GM19023 (cell line): ENCODE data around the gene AVP.
"Not testable (repeated sequence)": the region's sequence is repeated elsewhere in the genome, so short reads cannot be mapped to it uniquely, and the experiment has no call there.

Experiments used
- ATAC-seq: cut with Tn5 transposase; IDR thresholded peaks from one replicate; pipeline ENCODE4 v1.9.1; 2021; ENCODE audit warnings: mild to moderate bottlenecking, moderate library complexity; ENCODE audit not compliant: unreplicated experiment

Gene AVP

DNA sequence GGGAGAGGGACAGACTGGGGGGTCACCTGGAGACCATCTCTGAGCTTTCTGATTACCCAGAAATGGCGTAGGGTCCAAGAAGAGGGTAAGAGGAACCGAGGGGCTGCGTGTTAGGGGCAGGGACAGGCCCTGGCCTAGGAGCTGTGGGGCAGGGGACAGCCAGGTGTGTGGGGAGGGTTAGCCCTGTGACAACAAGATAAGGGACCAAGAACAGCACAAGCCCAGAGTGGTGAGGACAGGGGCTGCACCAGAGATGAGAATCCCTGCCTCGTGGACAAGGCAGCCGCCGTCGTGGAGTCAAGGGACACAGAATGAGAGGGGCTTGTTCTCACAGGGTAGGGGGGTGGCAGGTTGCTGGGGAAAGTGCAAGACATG is 449 bp upstream of the AVP start:
- ATAC-seq = no peak

DNA sequence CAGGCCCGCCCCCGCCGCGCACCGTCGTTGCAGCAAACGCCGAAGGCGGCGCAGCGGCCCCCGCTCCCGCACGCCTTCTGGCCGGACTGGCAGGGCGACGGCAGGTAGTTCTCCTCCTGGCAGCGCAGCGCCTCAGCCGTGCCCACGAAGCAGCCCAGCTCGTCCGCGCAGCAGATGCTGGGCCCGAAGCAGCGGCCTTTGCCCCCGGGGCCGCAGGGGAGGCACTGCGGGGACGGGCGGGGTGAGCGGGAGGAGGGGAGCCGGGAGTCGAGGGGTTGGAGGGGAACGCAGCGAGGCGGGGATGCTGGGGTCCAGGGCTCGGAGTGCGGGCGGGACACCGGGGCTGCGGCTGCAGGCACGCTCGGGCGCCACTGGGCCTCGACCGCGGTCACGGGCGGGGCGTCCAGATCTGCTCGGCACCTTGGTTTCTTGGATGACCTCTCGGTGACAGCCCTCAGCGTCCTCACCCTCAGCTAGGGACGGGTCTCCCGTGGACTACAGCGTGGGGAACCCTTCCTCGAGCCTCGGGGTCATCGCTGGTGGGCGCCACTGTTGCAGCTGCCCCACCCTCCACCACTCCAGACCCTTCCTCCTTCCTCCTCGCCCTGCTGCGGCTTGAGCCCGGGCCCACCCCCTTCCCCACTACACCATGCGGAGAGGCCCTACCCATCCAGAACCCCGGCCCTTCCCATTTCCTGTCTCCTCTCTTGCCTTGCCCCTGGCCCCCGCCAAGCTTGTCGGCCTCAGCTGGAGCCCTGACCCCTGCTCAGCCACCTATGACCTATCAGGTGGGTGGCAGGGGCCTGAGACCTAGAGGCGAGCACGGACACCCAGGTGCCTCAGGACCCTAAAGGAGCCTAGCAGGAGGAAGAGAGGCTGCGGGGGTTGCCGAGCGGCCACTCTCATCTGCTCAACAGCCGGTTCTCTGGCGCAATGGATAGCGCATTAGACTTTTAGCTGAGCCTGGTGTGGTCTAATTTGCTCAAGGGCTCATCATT is 1.3 kb downstream of the AVP start:
- no peak for ATAC-seq

- ATAC-seq = no peak
Measured at GRCh38 chr20:3082306-3082951, 2.1 kb downstream of the AVP start.

DNA sequence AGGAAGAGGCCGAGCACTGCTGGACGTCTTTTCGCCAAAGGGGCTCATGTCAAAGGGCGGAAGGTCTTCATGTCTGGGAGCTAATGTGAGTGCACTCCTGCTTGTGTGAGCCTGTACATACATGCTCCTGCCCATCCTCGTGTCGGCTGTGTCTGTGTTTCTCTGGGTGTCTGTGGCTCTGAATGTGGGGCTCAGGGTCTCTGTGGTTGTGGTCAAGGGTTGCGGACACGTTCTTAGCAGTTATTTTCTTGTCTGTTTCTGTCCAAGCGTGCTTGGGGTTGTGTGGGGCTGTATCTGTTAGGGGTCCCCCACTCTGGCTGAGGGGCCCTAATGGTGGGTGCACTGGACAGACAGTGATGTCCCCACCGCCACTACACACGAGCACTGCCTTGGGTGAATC is 2.9 kb downstream of the AVP start:
- ATAC-seq = no peak

DNA sequence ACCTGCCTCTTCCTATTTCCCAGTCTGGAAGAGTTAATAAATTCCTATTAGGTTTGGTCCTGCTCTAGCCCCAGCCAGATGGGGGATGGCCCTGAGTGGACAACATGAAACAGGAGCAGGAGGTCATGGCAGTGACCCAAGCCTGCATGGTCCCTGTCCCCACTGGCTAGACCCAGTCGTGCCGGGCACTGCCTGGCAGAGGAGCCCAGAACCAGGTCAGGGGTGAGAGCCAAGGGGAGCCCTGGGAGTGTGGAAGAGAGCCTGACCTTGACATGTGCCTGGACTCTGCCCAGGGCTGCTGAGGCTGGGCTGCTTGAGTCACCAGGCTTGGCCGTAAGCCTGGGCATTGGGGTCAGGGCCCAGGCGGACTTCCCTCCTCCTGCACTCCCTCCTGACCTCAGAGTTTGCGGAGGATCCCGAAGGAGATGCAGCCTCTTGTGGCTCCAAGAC is 3.6 kb downstream of the AVP start:
- ATAC-seq = no peak

GRCh38 chr20:3077618-3078134 is 6.8 kb downstream of the AVP start:
- no peak for ATAC-seq

GRCh38 chr20:3075315-3075714 is 9.2 kb downstream of the AVP start:
- ATAC-seq = not testable (repeated sequence)

GRCh38 chr20:3074812-3075211 is 9.7 kb downstream of the AVP start:
- no peak for ATAC-seq

DNA sequence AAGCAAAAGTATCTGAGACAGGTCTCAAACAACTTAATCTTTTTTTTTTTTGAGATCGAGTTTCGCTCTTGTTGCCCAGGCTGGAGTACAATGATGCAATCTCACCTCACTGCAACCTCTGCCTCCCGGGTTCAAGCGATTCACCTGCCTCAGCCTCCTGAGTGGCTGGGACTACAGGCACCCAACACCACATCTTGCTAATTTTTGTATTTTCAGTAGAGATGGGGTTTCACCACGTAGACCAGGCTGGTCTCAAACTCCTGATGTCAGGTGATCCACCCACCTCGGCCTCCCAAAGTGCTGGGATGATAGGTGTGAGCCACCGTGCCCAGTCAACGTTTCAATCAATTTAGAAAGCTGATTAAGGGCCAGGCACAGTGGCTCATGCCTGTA is 11.3 kb downstream of the AVP start:
- not testable (repeated sequence) for ATAC-seq

GRCh38 chr20:3072530-3073250 is 11.8 kb downstream of the AVP start:
- ATAC-seq = no peak

DNA sequence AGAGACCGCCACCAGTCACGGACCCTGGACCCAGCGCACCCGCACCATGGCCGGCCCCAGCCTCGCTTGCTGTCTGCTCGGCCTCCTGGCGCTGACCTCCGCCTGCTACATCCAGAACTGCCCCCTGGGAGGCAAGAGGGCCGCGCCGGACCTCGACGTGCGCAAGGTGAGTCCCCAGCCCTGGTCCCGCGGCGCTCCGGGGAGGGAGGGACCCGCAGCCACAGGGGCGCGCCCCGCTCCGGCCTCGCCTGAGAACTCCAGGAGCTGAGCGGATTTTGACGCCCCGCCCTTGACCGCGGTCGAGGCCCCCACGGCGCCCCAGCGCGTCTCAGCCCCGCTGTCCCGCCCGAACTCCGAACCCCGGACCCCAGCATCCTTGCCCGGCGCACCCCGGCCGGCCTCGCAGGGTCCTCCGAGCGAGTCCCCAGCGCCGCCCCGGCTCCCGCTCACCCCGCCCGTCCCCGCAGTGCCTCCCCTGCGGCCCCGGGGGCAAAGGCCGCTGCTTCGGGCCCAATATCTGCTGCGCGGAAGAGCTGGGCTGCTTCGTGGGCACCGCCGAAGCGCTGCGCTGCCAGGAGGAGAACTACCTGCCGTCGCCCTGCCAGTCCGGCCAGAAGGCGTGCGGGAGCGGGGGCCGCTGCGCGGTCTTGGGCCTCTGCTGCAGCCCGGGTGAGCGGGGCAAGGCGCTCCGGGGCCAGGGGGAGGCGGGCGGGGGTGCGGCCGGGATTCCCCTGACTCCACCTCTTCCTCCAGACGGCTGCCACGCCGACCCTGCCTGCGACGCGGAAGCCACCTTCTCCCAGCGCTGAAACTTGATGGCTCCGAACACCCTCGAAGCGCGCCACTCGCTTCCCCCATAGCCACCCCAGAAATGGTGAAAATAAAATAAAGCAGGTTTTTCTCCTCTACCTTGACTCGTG is 12.7 kb downstream of the AVP start, which contains the start of gene OXT:
Gene OXT, plus strand, starts transcription at position 11 of the 920 bp plus-strand sequence. Its CDS starts 36 bp downstream, at position 47.
- no peak for ATAC-seq

- no peak for ATAC-seq
Measured at GRCh38 chr20:3071266-3071609, 13.3 kb downstream of the AVP start.

- no peak for ATAC-seq
Measured at GRCh38 chr20:3070725-3071124, 13.8 kb downstream of the AVP start.

DNA sequence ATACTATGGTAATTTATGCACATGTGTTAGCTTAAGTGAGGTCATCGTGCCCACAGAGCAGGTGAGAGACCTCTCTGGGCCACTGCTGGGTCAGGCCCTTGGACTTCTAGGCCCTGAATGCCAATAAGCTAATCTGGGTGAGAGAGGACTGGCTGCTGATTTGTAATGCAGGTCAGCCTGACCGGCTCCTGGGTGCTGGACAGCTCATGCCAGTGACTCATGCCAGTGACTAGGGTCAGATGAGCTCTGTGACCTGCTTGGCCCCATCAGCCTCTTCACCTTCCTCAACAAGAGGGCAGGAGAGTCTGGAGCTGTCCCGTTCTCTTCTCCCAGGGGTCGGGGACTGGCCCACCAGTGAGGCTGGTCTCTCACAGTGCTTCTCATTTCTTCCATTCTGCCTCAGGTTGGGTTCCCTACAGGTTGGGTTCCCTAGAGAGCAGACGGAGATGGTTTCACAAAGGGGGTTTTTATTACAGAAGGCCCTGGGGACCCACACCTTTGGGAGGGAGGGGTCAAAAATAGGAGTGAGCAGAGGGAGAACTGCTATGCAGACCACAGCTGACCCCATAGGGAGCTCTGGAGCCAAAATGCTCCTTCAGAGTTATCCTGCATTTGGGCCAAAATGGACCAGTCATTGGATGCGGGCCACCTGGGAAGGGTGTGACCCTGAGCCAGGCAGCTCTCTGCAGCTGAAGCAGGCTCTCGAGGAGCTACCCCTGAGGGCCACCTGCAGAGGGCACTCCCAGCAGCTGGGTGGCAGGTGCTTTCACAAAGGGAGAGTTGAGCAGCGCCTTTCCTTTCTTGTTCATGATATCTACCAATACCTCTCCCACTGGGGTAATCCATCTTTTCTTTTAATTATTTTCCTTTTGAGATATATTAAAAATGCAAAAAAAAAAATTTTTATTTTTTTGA is 15.3 kb downstream of the AVP start:
- no peak for ATAC-seq

DNA sequence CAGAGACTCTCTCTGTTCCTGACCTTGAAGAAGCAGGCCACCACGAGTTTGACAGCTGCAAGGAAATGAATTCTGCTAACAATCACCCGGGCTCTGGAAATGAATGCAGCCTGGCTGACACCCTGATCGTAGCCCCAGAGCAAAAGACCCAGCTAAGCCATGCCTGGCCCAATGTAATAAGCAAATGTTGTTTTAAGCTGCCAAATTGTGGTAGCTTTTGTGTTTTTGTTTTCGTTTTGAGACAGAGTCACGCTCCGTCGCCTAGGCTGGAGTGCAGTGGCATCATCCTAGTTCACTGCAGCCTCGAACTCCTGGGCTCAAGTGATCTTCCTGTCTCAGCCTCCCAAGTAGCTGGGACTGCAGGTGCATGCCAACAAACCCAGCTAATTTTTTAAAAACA is 16.4 kb downstream of the AVP start:
- no peak for ATAC-seq

DNA sequence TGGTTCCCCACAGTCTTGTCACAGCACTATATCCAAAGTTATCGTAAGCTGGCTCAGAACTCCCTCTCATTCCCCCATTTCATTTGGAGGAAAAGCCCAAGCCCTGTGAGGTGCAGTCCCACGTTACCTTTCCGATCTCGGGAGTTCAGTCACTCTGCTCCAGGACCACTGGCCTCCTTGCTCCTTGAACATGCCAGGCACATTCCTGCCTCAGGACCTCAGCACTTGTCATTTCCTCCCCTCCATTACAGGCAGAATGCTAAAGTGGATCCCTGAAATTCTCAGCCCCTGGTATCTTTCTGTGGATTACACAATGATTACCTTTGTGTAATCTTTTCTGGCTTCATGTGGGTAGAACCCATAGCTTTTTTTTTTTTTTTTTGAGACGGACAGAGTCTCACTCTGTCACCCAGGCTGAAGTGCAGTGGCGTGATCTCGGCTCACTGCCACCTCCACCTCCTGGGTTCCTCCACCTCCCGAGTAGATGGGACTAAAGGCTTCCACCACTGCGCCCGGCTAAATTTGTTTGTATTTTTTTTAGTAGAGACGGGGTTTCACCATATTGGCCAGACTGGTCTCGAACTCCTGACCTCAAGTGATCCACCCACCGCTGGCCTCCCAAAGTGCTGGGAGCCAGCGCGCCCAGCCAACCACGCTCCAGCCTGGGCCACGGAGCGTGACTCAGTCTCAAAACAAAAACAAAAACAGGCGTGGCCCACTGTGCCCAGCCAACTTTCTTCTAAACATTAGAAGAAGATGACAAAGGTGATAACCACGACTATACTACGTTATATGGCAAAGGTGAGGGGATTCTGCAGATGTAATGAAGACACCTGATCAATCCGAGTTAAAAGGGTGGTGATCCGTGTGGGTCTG is 17.1 kb downstream of the AVP start:
- ATAC-seq = no peak

DNA sequence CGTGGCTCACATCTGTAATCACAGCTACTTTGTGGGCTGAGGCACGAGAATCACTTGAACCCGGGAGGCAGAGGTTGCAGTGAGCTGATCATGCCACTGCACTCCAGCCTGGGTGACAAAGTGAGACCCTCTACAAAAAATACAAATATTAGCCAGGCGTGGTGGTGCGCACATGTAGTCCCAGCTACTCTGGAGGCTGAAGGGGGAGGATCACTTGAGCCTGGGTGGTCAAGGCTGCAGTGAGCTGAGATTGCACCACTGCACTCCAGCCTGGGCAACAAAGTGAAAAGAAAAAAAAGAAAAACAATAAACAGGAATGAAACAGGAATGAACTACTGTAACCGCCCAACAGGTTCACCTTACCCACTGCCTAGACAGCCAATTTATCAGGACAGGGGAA is 20.4 kb downstream of the AVP start:
- not testable (repeated sequence) for ATAC-seq

DNA sequence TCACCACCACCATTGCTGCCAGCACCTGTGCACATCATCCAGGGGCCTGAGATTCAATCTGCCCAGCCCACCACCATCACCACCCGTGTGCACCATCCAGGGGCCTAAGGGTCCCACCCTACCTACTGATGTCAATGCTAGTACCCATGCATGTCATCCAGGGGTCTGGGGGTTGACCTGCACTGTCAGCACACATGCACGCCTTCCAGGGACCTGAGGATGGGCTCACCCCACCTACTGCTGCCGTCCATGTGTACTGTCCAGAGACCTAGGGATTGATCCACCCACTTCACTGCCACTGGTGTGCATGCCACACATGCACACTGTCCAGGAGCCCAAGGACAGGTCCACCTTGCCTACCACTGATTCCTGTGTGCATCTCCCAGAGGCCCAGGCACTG is 25.0 kb downstream of the AVP start:
- no peak for ATAC-seq
